Measurements from ENCODE around the gene CDKAL1.

DNA sequence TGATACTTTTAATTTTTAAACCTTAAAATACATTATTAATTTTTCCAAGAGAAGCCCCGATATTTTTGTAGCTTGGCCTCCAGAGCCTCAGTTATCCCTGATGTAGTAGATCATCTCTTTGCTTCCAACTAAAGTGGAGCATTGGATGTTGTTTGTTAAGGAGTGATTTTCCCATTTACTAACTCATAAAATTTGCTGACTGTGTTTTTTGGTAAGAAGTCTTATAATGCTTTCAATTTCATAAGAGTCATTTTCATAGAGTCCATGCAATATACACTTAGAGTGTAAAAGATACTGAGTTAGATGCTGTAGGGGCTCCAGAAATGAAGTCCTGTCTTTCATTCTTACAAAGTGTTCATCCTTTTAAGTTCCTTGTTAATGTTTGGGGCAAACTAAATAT, 46.8 kb downstream of the CDKAL1 start:
- TF ChIP-seq, protein P1, sequence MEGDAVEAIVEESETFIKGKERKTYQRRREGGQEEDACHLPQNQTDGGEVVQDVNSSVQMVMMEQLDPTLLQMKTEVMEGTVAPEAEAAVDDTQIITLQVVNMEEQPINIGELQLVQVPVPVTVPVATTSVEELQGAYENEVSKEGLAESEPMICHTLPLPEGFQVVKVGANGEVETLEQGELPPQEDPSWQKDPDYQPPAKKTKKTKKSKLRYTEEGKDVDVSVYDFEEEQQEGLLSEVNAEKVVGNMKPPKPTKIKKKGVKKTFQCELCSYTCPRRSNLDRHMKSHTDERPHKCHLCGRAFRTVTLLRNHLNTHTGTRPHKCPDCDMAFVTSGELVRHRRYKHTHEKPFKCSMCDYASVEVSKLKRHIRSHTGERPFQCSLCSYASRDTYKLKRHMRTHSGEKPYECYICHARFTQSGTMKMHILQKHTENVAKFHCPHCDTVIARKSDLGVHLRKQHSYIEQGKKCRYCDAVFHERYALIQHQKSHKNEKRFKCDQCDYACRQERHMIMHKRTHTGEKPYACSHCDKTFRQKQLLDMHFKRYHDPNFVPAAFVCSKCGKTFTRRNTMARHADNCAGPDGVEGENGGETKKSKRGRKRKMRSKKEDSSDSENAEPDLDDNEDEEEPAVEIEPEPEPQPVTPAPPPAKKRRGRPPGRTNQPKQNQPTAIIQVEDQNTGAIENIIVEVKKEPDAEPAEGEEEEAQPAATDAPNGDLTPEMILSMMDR (IDR thresholded peaks at IDR 0.05; ENCODE audit: low read length), result no peak
- TF ChIP-seq EZH2 (optimal IDR thresholded peaks at IDR 0.05; ENCODE audit: low read depth, low read length) (no peak), EZH2phosphoT487 (IDR thresholded peaks at IDR 0.05; ENCODE audit: low read length) (no peak)
